K562 (cell line): ENCODE data around the gene UBE3B. TPM values are rescaled to one million over a fixed set of nuclear protein-coding genes. Genes with fewer than 3 reads are reported as not detected.
A peak's percentile ranks its signal among the peaks of the same experiment; 100 is the strongest.

ENCODE experiments used
- ARHGAP35 ChIP-seq: fragments of 450-650 bp; IDR thresholded peaks from 2 replicates; pipeline ENCODE4 v1.6.1; 2018; ENCODE audit not compliant: partially characterized antibody
- ARNT ChIP-seq, 2 experiments: fragments of 450-650 bp; IDR thresholded peaks; 2 replicates each; pipeline ENCODE4 v1.6.1; 2016; ENCODE audit warnings: mild to moderate bottlenecking in 1 of 2
- CBX3 ChIP-seq, 2 experiments: IDR thresholded peaks; 1 replicate in 1 of 2; 2 replicates in 1 of 2; pipeline ENCODE4 v1.6.1; 2012; ENCODE audit warnings: inconsistent platforms in 2 of 2, low read length in 2 of 2, borderline replicate concordance in 1 of 2, control low read depth in 1 of 2
- CREM ChIP-seq: IDR thresholded peaks from 2 replicates; pipeline ENCODE4 v1.6.1; 2014; ENCODE audit warnings: antibody characterized with exemption, low read depth
- CSDE1 ChIP-seq, 2 experiments: fragments of 450-650 bp; IDR thresholded peaks; 2 replicates each; pipeline ENCODE4 v1.6.1; 2016; ENCODE audit warnings: mild to moderate bottlenecking in 1 of 2
- EP400 ChIP-seq: fragments of 450-650 bp; IDR thresholded peaks from 2 replicates; pipeline ENCODE4 v1.6.1; 2017; ENCODE audit warnings: antibody characterized with exemption, mild to moderate bottlenecking, moderate library complexity
- ERF ChIP-seq: fragments of 450-650 bp; formaldehyde crosslinking; IDR thresholded peaks from 2 replicates; pipeline ENCODE4 v1.4.0; 2020; ENCODE audit warnings: mild to moderate bottlenecking, mixed read lengths
- HDAC3 ChIP-seq: fragments of 450-650 bp; IDR thresholded peaks from 2 replicates; pipeline ENCODE4 v1.6.1; 2018; ENCODE audit warnings: borderline replicate concordance, mild to moderate bottlenecking, moderate library complexity; ENCODE audit not compliant: partially characterized antibody
- HEY1 ChIP-seq: fragments of 250-450 bp; sonication (Bioruptor Pico); IDR thresholded peaks from 2 replicates; pipeline ENCODE4 v1.5.0; 2020; ENCODE audit warnings: mild to moderate bottlenecking, moderate library complexity, borderline replicate concordance
- HNRNPUL1 ChIP-seq: fragments of 200-400 bp; formaldehyde crosslinking; IDR thresholded peaks from 2 replicates; pipeline ENCODE4 v1.6.1; 2017; ENCODE audit warnings: low read length
- KLF13 ChIP-seq: fragments of 450-650 bp; IDR thresholded peaks from 2 replicates; pipeline ENCODE4 v1.6.1; 2016; ENCODE audit warnings: missing genetic modification characterization, low read depth, mild to moderate bottlenecking, missing compliant biosample characterization, moderate library complexity, borderline replicate concordance
- MAFF ChIP-seq: IDR thresholded peaks from 2 replicates; pipeline ENCODE4 v1.6.1; 2012; ENCODE audit warnings: low read length, improper control_type of control experiment
- NONO ChIP-seq, 2 experiments: fragments of 200-400 bp in 1 of 2; fragments of 450-650 bp in 1 of 2; formaldehyde crosslinking in 1 of 2; IDR thresholded peaks; 2 replicates each; pipeline ENCODE4 v1.6.1; 2017; ENCODE audit warnings: low read depth in 2 of 2, mild to moderate bottlenecking in 2 of 2, moderate library complexity in 2 of 2, low read length in 1 of 2
- NRF1 ChIP-seq, 2 experiments: fragments of 450-650 bp; IDR thresholded peaks in 1 of 2; conservative IDR thresholded peaks in 1 of 2; 2 replicates each; pipeline ENCODE4 v1.6.1; 2014; ENCODE audit warnings: mild to moderate bottlenecking in 2 of 2
- POLR2AphosphoS5 ChIP-seq: IDR thresholded peaks from 2 replicates; pipeline ENCODE4 v1.6.1; 2011; ENCODE audit warnings: mild to moderate bottlenecking, low read depth, low read length, moderate library complexity; ENCODE audit not compliant: control insufficient read depth, insufficient read depth
- RAD21 ChIP-seq, 2 experiments: fragments of 250-450 bp in 1 of 2; fragments of 450-650 bp in 1 of 2; sonication (Bioruptor Pico) in 1 of 2; formaldehyde crosslinking in 1 of 2; IDR thresholded peaks in 1 of 2; conservative IDR thresholded peaks in 1 of 2; 2 replicates each; pipeline versions ENCODE4 v1.4.0 to v1.8.0; 2020 to 2022; ENCODE audit warnings: mild to moderate bottlenecking in 2 of 2, moderate library complexity in 1 of 2
- RUNX1 ChIP-seq: sonication (generic); IDR thresholded peaks from 2 replicates; pipeline ENCODE4 v1.6.1; 2016; ENCODE audit warnings: antibody characterized with exemption, low read depth
- STAT5A ChIP-seq: IDR thresholded peaks from 2 replicates; pipeline ENCODE4 v1.6.1; 2012; ENCODE audit warnings: low read length, inconsistent platforms, borderline replicate concordance
- TBP ChIP-seq: optimal IDR thresholded peaks from 2 replicates; pipeline ENCODE3; 2011; ENCODE audit warnings: low read depth, low read length, improper control_type of control experiment
- TRIM24 ChIP-seq, 2 experiments: fragments of 450-650 bp; IDR thresholded peaks; 2 replicates each; pipeline ENCODE4 v1.6.1; 2016
- ZKSCAN1 ChIP-seq: fragments of 150-350 bp; IDR thresholded peaks from 2 replicates; pipeline ENCODE4 v1.6.1; 2016; ENCODE audit warnings: low read depth, low read length
- ZNF347 ChIP-seq: fragments of 450-650 bp; formaldehyde crosslinking; IDR thresholded peaks from 2 replicates; pipeline ENCODE4 v1.4.0; 2020; ENCODE audit warnings: low read depth, mild to moderate bottlenecking, moderate library complexity
- ZNF766 ChIP-seq: fragments of 200-800 bp; sonication (Bioruptor generic); conservative IDR thresholded peaks from 2 replicates; pipeline ENCODE4 v1.6.1; 2016; ENCODE audit warnings: missing genetic modification characterization, missing compliant biosample characterization
- polyA plus RNA-seq, 8 experiments: library from polyadenylated mRNA; depleted of rRNA in 4 of 8; stranded (reverse) in 5 of 8; unstranded in 3 of 8; fragments of >200 nt; fragmentation: Nextera tagmentation in 2 of 8; fragmentation: Illumina TruSeq in 1 of 8; extraction: Ambion mirVana in 2 of 8; extraction: Trizol in 1 of 8; gene quantifications; 2 replicates each; pipeline versions ENCODE4 v1.2.1 to v1.2.3, GENCODE V29; 2011 to 2014; ENCODE audit warnings: inconsistent platforms in 1 of 8, missing spikeins in 1 of 8
- total RNA-seq, 7 experiments: library from RNA; depleted of rRNA in 6 of 7; stranded (reverse); fragments of >200 nt in 6 of 7; fragmentation: Illumina TruSeq in 2 of 7; extraction: Trizol in 2 of 7; gene quantifications; 2 replicates each; pipeline versions ENCODE4 v1.2.1 to v1.2.3, GENCODE V29; 2011 to 2021; ENCODE audit warnings: low replicate concordance in 1 of 7
- TF ChIP-seq, protein P1 (sequence below), 3 experiments: fragments of 200-800 bp in 1 of 3; sonication (Bioruptor generic) in 1 of 3; sonication (generic) in 1 of 3; formaldehyde crosslinking in 1 of 3; IDR thresholded peaks; 2 replicates each; pipeline versions ENCODE4 v1.6.1 to v1.8.0; 2016 to 2022; ENCODE audit warnings: mild to moderate bottlenecking in 2 of 3, missing compliant biosample characterization in 2 of 3, missing genetic modification characterization in 2 of 3, missing genetic modification reagents in 1 of 3
- TF ChIP-seq, protein P2 (sequence below): sonication (generic); formaldehyde crosslinking; IDR thresholded peaks from 2 replicates; pipeline ENCODE4 v1.8.0; 2022; ENCODE audit warnings: mild to moderate bottlenecking, low read depth, missing genetic modification reagents
- TF ChIP-seq, protein P3 (sequence below): fragments of 450-650 bp; IDR thresholded peaks from 2 replicates; pipeline ENCODE4 v1.6.1; 2016; ENCODE audit warnings: antibody characterized with exemption

The UBE3B gene
- total and polyA plus RNA-seq, 9 of the 15 experiments (the other 6 are each of a cell fraction or from before 2014, with no cell fraction given): 7.6 to 23.6 (median 15.5) TPM

DNA sequence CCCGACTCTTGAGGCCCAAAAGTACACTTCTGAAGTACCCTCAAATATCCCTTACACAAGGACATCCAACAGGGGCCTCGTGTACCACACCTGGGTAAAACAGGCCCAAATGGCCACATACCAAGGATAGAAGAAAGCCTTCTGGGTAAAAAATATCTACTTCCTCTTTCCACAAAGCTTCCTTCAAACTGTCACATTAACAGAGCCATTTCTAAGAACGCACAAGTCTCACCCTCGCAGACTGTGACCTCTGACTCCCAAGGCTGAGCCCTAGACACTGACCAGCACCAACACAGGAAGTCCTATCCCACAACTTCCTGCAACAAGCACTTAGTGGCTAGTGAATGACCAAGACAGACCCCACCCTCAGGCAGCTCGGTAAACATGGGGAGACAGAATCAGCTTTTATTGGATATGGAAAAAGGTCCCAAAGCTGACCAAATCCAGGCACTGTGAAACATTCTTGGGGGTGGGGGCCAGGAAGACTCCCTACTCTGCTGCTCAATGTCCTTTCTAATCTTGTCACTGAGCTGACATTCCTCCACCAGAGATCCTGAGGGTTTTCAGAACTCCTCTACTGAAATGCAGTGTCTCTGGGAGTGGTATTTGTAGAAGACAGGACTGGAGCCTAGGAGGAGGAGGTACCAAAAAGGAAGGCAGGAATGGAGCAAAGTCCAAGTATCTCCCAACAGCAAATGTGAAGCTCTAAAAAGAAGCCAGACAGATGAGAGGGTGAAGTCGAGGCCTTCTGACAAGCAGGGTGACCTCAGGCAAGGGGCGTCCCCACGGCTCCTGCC lies 16.2 kb upstream of the UBE3B start (continued):
- TF ChIP-seq, protein P1, sequence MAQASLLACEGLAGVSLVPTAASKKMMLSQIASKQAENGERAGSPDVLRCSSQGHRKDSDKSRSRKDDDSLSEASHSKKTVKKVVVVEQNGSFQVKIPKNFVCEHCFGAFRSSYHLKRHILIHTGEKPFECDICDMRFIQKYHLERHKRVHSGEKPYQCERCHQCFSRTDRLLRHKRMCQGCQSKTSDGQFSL (CRISPR knock-in tag; IDR thresholded peaks at IDR 0.05): no peak
- TF ChIP-seq, protein P1 (tag; IDR thresholded peaks at IDR 0.05): no peak
- TF ChIP-seq ARHGAP35 (no peak), ZNF347 (CRISPR knock-in tag) (no peak), ERF (no peak), RAD21 (CRISPR knock-in tag; conservative IDR thresholded peaks at IDR 0.05 in 1 of 2, IDR thresholded peaks at IDR 0.05 in 1 of 2) (no peak), TBP (peak; percentile 31), CSDE1 (IDR thresholded peaks at IDR 0.05) (no peak), NRF1 (conservative IDR thresholded peaks at IDR 0.05 in 1 of 2, IDR thresholded peaks at IDR 0.05 in 1 of 2) (peak in 1 of 2 experiments; percentile 42; a peak in 1 of 4 replicates), ZKSCAN1 (no peak), EP400 (peak; percentile 69), KLF13 (no peak), STAT5A (peak; percentile 87), HNRNPUL1 (no peak), CBX3 (IDR thresholded peaks at IDR 0.05; ENCODE audit: borderline replicate concordance in 1 of 2, low read length in 2 of 2) (peak in 1 of 2 experiments; percentile 74; a peak in 1 of 3 replicates), HEY1 (no peak), ZNF766 (CRISPR knock-in tag) (peak; percentile 83), MAFF (no peak), CREM (peak; percentile 75), POLR2AphosphoS5 (peak; percentile 53; the same call in 1 of the 2 replicates), RUNX1 (no peak), ARNT (IDR thresholded peaks at IDR 0.05) (no peak), HDAC3 (peak; percentile 77), NONO (IDR thresholded peaks at IDR 0.05; ENCODE audit: low read depth in 2 of 2, low read length in 1 of 2) (no peak), TRIM24 (IDR thresholded peaks at IDR 0.05) (peak; percentile 12 to 42; a peak in 3 of 4 replicates)
- TF ChIP-seq, protein P2, sequence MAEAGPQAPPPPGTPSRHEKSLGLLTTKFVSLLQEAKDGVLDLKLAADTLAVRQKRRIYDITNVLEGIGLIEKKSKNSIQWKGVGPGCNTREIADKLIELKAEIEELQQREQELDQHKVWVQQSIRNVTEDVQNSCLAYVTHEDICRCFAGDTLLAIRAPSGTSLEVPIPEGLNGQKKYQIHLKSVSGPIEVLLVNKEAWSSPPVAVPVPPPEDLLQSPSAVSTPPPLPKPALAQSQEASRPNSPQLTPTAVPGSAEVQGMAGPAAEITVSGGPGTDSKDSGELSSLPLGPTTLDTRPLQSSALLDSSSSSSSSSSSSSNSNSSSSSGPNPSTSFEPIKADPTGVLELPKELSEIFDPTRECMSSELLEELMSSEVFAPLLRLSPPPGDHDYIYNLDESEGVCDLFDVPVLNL (CRISPR knock-in tag): no peak
- TF ChIP-seq, protein P3, sequence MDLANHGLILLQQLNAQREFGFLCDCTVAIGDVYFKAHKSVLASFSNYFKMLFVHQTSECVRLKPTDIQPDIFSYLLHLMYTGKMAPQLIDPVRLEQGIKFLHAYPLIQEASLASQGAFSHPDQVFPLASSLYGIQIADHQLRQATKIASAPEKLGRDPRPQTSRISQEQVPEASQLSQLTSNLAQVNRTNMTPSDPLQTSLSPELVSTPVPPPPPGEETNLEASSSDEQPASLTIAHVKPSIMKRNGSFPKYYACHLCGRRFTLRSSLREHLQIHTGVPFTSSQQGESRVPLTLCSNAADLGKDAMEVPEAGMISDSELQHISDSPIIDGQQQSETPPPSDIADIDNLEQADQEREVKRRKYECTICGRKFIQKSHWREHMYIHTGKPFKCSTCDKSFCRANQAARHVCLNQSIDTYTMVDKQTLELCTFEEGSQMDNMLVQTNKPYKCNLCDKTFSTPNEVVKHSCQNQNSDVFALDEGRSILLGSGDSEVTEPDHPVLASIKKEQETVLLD: no peak; the same call in 1 of the 2 replicates
